Karpas-422 (cell line): ENCODE data around the gene PKMYT1. TPM values are rescaled to one million over a fixed set of nuclear protein-coding genes. Genes with fewer than 3 reads are reported as not detected.

ENCODE experiments used
- DNase-seq: peaks from one replicate; pipeline ENCODE4 v3.0.0-alpha.2; 2015
- H2AFZ ChIP-seq: fragments of 200-600 bp; sonication (generic); 2 replicates; pipeline ENCODE4 v1.6.1; 2014; ENCODE audit warnings: antibody characterized with exemption, low read length, mixed read lengths
- H3K27ac ChIP-seq: fragments of 200-600 bp; sonication (generic); 2 replicates; pipeline ENCODE4 v1.5.1; 2014; ENCODE audit warnings: mild to moderate bottlenecking, low read length, moderate library complexity
- H3K27me3 ChIP-seq: fragments of 200-600 bp; sonication (generic); 2 replicates; pipeline ENCODE4 v1.6.1; 2014; ENCODE audit warnings: low read length, mixed read lengths
- H3K36me3 ChIP-seq: fragments of 200-600 bp; sonication (generic); 2 replicates; pipeline ENCODE4 v1.6.1; 2014; ENCODE audit warnings: low read length, mixed read lengths; ENCODE audit not compliant: insufficient read depth
- H3K4me1 ChIP-seq: fragments of 200-600 bp; sonication (generic); 2 replicates; pipeline ENCODE4 v1.6.1; 2014; ENCODE audit warnings: mild to moderate bottlenecking, low read length, mixed read lengths
- H3K4me2 ChIP-seq: fragments of 200-600 bp; sonication (generic); 2 replicates; pipeline ENCODE4 v1.6.1; 2014; ENCODE audit warnings: low read length, low read depth, mild to moderate bottlenecking; ENCODE audit not compliant: poor library complexity, severe bottlenecking
- H3K4me3 ChIP-seq: fragments of 200-600 bp; sonication (generic); 2 replicates; pipeline ENCODE4 v1.5.1; 2014; ENCODE audit warnings: mild to moderate bottlenecking, antibody characterized with exemption, low read length, mixed read lengths
- H3K79me2 ChIP-seq: fragments of 200-600 bp; sonication (generic); 2 replicates; pipeline ENCODE4 v1.6.1; 2014; ENCODE audit warnings: mild to moderate bottlenecking, low read length, mixed read lengths
- H3K9ac ChIP-seq: fragments of 200-600 bp; sonication (generic); 2 replicates; pipeline ENCODE4 v1.6.0; 2014; ENCODE audit warnings: low read length
- H3K9me2 ChIP-seq: fragments of 200-600 bp; sonication (generic), shearing (Covaris generic); replicated peaks from 2 replicates; pipeline ENCODE4 v1.6.0; 2014; ENCODE audit warnings: mild to moderate bottlenecking, low read length, moderate library complexity; ENCODE audit not compliant: insufficient read depth
- H3K9me3 ChIP-seq: fragments of 300-700, 200-600 bp; sonication (generic); 2 replicates; pipeline ENCODE4 v1.6.1; 2014; ENCODE audit warnings: low read length, mixed read lengths
- H4K20me1 ChIP-seq: fragments of 200-600 bp; sonication (generic); 2 replicates; pipeline ENCODE4 v1.6.1; 2014; ENCODE audit warnings: mild to moderate bottlenecking, antibody characterized with exemption, low read length, low read depth; ENCODE audit not compliant: insufficient read depth
- total RNA-seq: library from RNA; depleted of rRNA; stranded (reverse); fragments of >200 nt; shearing (Covaris generic); gene quantifications from 2 replicates; pipeline ENCODE4 v1.2.3, GENCODE V29; 2014; ENCODE audit warnings: low replicate concordance

PKMYT1 gene
- total RNA-seq, 1 experiment from 2014 or later: 17.6 TPM

- Histone ChIP-seq H3K27me3 (no peaks in the 10 kb centered on the region), H3K4me3 (no peak overlapping the region), H4K20me1 (no peaks in the 10 kb centered on the region), H3K4me2 (no peak overlapping the region), H3K9me3 (no peaks in the 10 kb centered on the region), H3K36me3 (no peaks in the 10 kb centered on the region), H3K9me2 (no peaks in the 10 kb centered on the region), H3K79me2 (no peaks in the 10 kb centered on the region), H3K27ac (no peak overlapping the region), H2AFZ (no peak overlapping the region), H3K4me1 (no peaks in the 10 kb centered on the region), H3K9ac (no peak overlapping the region)
- no peak for DNase-seq
Measured at GRCh38 chr16:2992383-2993081, 12.3 kb upstream of the PKMYT1 start.

- H3K4me2 ChIP-seq: no peak overlapping the region
- H4K20me1 ChIP-seq: no peaks in the 10 kb centered on the region
Measured at GRCh38 chr16:2991566-2992261, 11.5 kb upstream of the PKMYT1 start.

DNA sequence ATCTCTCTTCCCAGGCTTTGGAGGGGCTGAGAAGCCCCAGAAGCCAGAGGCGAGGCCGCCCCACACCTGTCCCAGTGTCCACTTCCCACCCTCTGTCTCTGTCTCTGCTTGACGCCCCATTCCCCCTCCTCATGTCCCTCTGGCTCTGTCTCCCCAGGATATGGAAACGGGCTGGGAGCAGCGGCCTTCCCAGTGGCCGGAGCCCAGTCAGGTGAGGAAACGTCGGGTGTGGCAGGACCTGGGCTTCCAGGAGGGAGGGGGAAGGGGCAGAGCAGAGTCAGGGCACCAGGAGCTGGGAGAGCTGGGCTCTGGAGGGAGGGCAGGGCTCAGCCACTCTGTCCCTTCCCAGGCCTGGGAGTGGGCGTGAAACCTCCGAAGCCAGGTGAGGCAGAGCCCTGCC lies 10.6 kb upstream of the PKMYT1 start:
- Histone ChIP-seq H3K4me3 (no peak overlapping the region), H3K9ac (no peak overlapping the region), H3K79me2 (no peaks in the 10 kb centered on the region), H3K27ac (no peak overlapping the region), H3K9me3 (no peaks in the 10 kb centered on the region), H3K4me1 (no peaks in the 10 kb centered on the region), H3K36me3 (no peaks in the 10 kb centered on the region), H3K4me2 (no peak overlapping the region), H2AFZ (no peak overlapping the region), H4K20me1 (no peaks in the 10 kb centered on the region), H3K27me3 (no peaks in the 10 kb centered on the region), H3K9me2 (no peaks in the 10 kb centered on the region)
- DNase-seq: no peak

More at GRCh38 chr16:2991566-2992261, 11.5 kb upstream of the PKMYT1 start:
- H3K4me3 ChIP-seq: no peak overlapping the region
- no peaks in the 10 kb centered on the region for H3K4me1 ChIP-seq
- H3K27me3 ChIP-seq: no peaks in the 10 kb centered on the region
- no peak for DNase-seq
- no peaks in the 10 kb centered on the region for H3K9me3 ChIP-seq
- H3K36me3 ChIP-seq: no peaks in the 10 kb centered on the region
- H3K79me2 ChIP-seq: no peaks in the 10 kb centered on the region
- H3K9ac ChIP-seq: no peak overlapping the region
- H2AFZ ChIP-seq: no peak overlapping the region
- H3K9me2 ChIP-seq: no peaks in the 10 kb centered on the region
- H3K27ac ChIP-seq: no peak overlapping the region

DNA sequence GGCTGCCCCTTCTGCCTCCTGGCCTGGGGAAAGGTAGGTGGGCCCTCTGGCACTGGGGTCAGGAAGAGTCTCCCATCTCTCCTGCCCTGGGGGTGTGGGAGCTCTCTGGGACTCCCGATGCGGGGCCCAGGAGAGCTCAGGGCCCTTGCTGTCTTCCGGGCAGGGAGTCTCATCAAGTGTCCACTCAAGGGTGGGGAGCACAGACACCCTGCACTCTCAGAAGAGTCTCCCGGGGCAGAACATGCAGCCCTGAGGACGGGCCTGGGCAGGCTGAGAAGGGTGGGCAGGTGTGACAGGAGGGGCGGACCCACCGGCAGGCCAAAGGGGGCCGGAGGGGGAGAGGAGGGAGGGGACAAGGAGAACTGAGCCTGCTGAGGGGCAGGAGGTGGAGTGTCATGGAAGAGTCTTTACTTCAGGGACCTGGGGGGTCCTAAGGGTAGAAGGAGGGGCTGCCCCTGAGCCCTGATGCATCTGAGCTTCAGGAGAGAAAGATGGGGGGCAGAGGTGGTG lies 8.4 kb upstream of the PKMYT1 start:
- no peak overlapping the region for H3K9ac ChIP-seq

DNA sequence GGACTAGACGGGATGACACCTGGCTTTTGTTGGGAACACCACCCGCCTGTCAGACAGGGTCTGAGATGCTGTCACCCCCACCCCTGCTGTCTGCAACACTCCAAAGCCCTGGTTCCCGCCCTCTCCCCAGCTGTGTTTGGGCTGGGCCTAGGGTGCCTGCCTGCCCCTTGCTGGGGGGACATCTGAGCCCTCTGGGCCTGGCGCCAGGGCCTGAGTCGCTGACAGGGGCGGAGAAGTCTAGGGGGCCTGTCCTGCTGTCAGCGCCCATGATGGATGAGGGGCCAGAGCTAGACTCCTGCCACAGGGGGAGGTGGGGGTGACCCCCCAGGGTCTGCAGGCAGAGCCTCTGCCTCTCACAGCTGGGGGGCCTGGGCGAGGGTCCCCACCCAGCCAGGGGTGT lies 7.6 kb upstream of the PKMYT1 start:
- Histone ChIP-seq H3K9ac (no peak overlapping the region), H3K79me2 (no peaks in the 10 kb centered on the region), H3K4me1 (peaks cover 12% of the 10 kb centered on the region), H3K4me2 (no peak overlapping the region), H4K20me1 (no peaks in the 10 kb centered on the region), H3K36me3 (no peaks in the 10 kb centered on the region), H3K27ac (no peak overlapping the region), H3K9me3 (no peaks in the 10 kb centered on the region), H2AFZ (no peak overlapping the region), H3K27me3 (no peaks in the 10 kb centered on the region), H3K4me3 (no peak overlapping the region), H3K9me2 (no peaks in the 10 kb centered on the region)
- no peak for DNase-seq

More for the DNA sequence above, 8.4 kb upstream of the PKMYT1 start:
- Histone ChIP-seq H3K4me2 (no peak overlapping the region), H3K27me3 (no peaks in the 10 kb centered on the region), H3K36me3 (no peaks in the 10 kb centered on the region), H3K9me2 (no peaks in the 10 kb centered on the region), H3K9me3 (no peaks in the 10 kb centered on the region), H3K4me3 (no peak overlapping the region), H3K27ac (no peak overlapping the region), H2AFZ (no peak overlapping the region), H3K4me1 (peaks cover 5% of the 10 kb centered on the region), H4K20me1 (no peaks in the 10 kb centered on the region), H3K79me2 (no peaks in the 10 kb centered on the region)
- DNase-seq: no peak

GRCh38 chr16:2987286-2987685 lies 7.0 kb upstream of the PKMYT1 start:
- Histone ChIP-seq H3K27me3 (no peaks in the 10 kb centered on the region), H3K4me3 (no peak overlapping the region), H3K4me1 (peaks cover 17% of the 10 kb centered on the region), H3K9ac (no peak overlapping the region), H3K27ac (no peak overlapping the region), H3K36me3 (no peaks in the 10 kb centered on the region), H4K20me1 (no peaks in the 10 kb centered on the region), H2AFZ (no peak overlapping the region), H3K79me2 (no peaks in the 10 kb centered on the region), H3K4me2 (no peak overlapping the region), H3K9me2 (no peaks in the 10 kb centered on the region), H3K9me3 (no peaks in the 10 kb centered on the region)
- no peak for DNase-seq

DNA sequence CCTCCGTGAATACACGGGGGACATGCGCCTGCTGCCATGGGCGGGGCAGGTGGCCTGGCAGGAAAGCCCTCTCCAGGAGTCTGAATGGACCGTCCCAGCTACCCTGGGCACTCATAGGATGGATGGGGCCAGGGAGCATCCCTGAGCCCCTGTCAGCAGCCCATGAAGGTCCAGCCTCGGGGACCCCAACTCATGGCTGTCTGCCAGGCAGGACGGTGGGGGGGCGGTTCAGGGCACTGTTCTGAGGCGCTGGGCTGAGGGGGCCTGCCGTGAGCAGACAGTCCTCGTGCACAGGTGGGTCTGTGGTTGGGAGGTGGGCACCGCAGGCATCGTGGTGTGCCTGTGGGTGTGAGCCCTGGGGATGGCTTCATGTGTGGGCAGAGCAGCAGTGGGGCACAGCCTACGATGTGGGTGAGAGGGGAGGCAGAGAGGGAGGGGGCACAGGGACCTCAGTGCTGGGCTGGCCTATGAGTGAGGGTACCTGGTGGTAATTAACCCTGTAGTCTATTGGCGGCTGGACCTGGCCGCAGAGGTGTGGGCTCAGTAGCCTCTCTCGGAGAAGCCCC lies 6.5 kb upstream of the PKMYT1 start:
- no peaks in the 10 kb centered on the region for H3K27me3 ChIP-seq
- H3K27ac ChIP-seq: no peak overlapping the region
- no peak overlapping the region for H3K4me3 ChIP-seq

DNA sequence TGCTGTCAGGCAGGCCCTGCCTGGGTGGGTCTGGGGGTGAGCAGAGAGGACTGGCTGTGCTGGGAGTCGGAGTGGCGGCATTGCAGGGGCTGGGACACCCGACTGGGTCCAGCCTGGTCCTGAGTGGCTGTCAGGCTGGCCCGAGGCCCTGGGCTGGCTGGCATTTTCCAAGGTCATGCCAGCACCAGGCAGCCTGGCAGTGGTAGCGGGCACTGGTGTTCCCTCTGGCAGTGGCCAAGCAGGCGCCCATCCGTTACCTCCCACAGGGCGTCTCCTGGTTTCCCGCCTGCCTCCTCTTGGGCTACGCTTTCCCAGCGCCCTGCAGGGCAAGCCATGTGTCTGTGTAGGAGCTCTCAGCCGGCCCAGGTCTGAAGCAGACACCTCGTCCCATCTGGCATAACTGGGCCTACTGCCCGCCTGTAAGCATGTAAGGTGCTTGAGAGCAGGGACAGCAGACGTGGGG lies 5.7 kb upstream of the PKMYT1 start:
- Histone ChIP-seq H4K20me1 (no peaks in the 10 kb centered on the region), H3K9me2 (no peaks in the 10 kb centered on the region), H3K79me2 (no peaks in the 10 kb centered on the region), H3K27ac (no peak overlapping the region), H3K9ac (no peak overlapping the region), H3K4me3 (no peak overlapping the region), H2AFZ (no peak overlapping the region), H3K4me2 (no peak overlapping the region), H3K36me3 (no peaks in the 10 kb centered on the region), H3K27me3 (no peaks in the 10 kb centered on the region), H3K9me3 (no peaks in the 10 kb centered on the region), H3K4me1 (peaks cover 24% of the 10 kb centered on the region)
- no peak for DNase-seq

More for the DNA sequence above, 6.5 kb upstream of the PKMYT1 start:
- Histone ChIP-seq H3K4me1 (peaks cover 18% of the 10 kb centered on the region), H3K9me3 (no peaks in the 10 kb centered on the region), H4K20me1 (no peaks in the 10 kb centered on the region), H3K9ac (no peak overlapping the region), H3K4me2 (no peak overlapping the region), H3K9me2 (no peaks in the 10 kb centered on the region), H3K79me2 (no peaks in the 10 kb centered on the region), H2AFZ (no peak overlapping the region), H3K36me3 (no peaks in the 10 kb centered on the region)
- DNase-seq: no peak
